Fibroblast of lung (primary cell): Measurements from ENCODE around the gene LDHD. TPM values are rescaled to one million over a fixed set of nuclear protein-coding genes. Genes with fewer than 3 reads are reported as not detected.

Experiments
- DNase-seq, 2 donors: peaks; one replicate each; pipeline versions ENCODE4 v3.0.0 to v3.0.0-alpha.2; 2010; ENCODE audit warnings: low read depth in 2 of 2
- H2AFZ ChIP-seq: 2 replicates; pipeline ENCODE4 v1.5.1; 2012; ENCODE audit warnings: low read length, control low read depth, inconsistent platforms
- H3K27ac ChIP-seq: 2 replicates; pipeline ENCODE4 v1.5.1; 2011; ENCODE audit warnings: low read length, control low read depth; ENCODE audit not compliant: insufficient read depth
- H3K27me3 ChIP-seq: 2 replicates; pipeline ENCODE4 v1.5.1; 2011; ENCODE audit warnings: mild to moderate bottlenecking, low read length; ENCODE audit not compliant: control insufficient read depth, insufficient read depth
- H3K36me3 ChIP-seq: 2 replicates; pipeline ENCODE4 v1.5.1; 2011; ENCODE audit warnings: low read length; ENCODE audit not compliant: control insufficient read depth, insufficient read depth
- H3K4me1 ChIP-seq: 2 replicates; pipeline ENCODE4 v1.5.1; 2011; ENCODE audit warnings: low read length; ENCODE audit not compliant: control insufficient read depth, insufficient read depth; ENCODE audit errors: extremely low read depth
- H3K4me2 ChIP-seq: 2 replicates; pipeline ENCODE4 v1.5.1; 2011; ENCODE audit warnings: low read length, control low read depth; ENCODE audit not compliant: insufficient read depth; ENCODE audit errors: extremely low read depth
- H3K4me3 ChIP-seq, 4 experiments: fragments of 200-600 bp in 1 of 4; sonication (generic) in 1 of 4; replicated peaks in 1 of 4; 2 replicates each; pipeline ENCODE4 v1.5.1; 2011 to 2016; ENCODE audit warnings: low read length in 4 of 4, low read depth in 3 of 4, mild to moderate bottlenecking in 3 of 4, control low read depth in 2 of 4, inconsistent platforms in 1 of 4, mixed read lengths in 1 of 4; ENCODE audit not compliant: insufficient read depth in 1 of 4; ENCODE audit errors: control extremely low read depth in 1 of 4
- H3K79me2 ChIP-seq: 2 replicates; pipeline ENCODE4 v1.5.1; 2012; ENCODE audit warnings: mild to moderate bottlenecking, low read length, inconsistent platforms; ENCODE audit not compliant: control insufficient read depth, insufficient read depth
- H3K9ac ChIP-seq: 2 replicates; pipeline ENCODE4 v1.5.1; 2011; ENCODE audit warnings: mild to moderate bottlenecking, low read length, control low read depth; ENCODE audit not compliant: insufficient read depth
- H3K9me3 ChIP-seq: 2 replicates; pipeline ENCODE4 v1.5.1; 2012; ENCODE audit warnings: low read depth, low read length; ENCODE audit not compliant: control insufficient read depth, insufficient read depth
- H4K20me1 ChIP-seq: 2 replicates; pipeline ENCODE4 v1.5.1; 2011; ENCODE audit warnings: low read length; ENCODE audit not compliant: control insufficient read depth, insufficient read depth; ENCODE audit errors: extremely low read depth
- CTCF ChIP-seq, 2 donors: IDR thresholded peaks in 1 of 2; conservative IDR thresholded peaks in 1 of 2; 1 replicate in 1 of 2; 2 replicates in 1 of 2; pipeline ENCODE4 v1.5.1; 2011 to 2012; ENCODE audit warnings: low read length in 2 of 2, control low read depth in 1 of 2, inconsistent platforms in 1 of 2, low read depth in 1 of 2, mild to moderate bottlenecking in 1 of 2
- EZH2 ChIP-seq: IDR thresholded peaks from 2 replicates; pipeline ENCODE4 v1.5.1; 2012; ENCODE audit warnings: low read length, control low read depth, mild to moderate bottlenecking; ENCODE audit errors: missing control alignments
- polyA plus RNA-seq, 2 donors: library from polyadenylated mRNA; depleted of rRNA in 1 of 2; stranded (reverse) in 1 of 2; unstranded in 1 of 2; fragments of >200 nt; gene quantifications; 2 replicates each; pipeline ENCODE4 v1.2.1, GENCODE V29; 2011 to 2012; ENCODE audit warnings: missing spikeins in 1 of 2
- total RNA-seq: library from RNA; depleted of rRNA; stranded (reverse); fragments of >200 nt; gene quantifications from 2 replicates; pipeline ENCODE4 v1.2.1, GENCODE V29; 2014

LDHD gene
- total and polyA plus RNA-seq, 2 donors (not counting 1 experiment from before 2014, with no cell fraction given) = 0.52 to 4.5 TPM

GRCh38 chr16:75078886-75079285 lies 37.7 kb downstream of the LDHD start:
- Histone ChIP-seq H3K4me1 (peaks cover 2% of the 10 kb centered on the region), H3K27ac (no peak overlapping the region), H3K9ac (no peak overlapping the region), H3K9me3 (no peaks in the 10 kb centered on the region), H3K36me3 (no peaks in the 10 kb centered on the region), H3K4me2 (no peak overlapping the region), H3K4me3 (no peak overlapping the region), H4K20me1 (no peaks in the 10 kb centered on the region), H3K79me2 (peaks cover 9% of the 10 kb centered on the region), H3K27me3 (no peaks in the 10 kb centered on the region), H2AFZ (no peak overlapping the region)
- no peak for TF ChIP-seq CTCF (conservative IDR thresholded peaks at IDR 0.05 in 1 of 2, IDR thresholded peaks at IDR 0.05 in 1 of 2; ENCODE audit: low read depth in 1 of 2, low read length in 2 of 2)
- no peak for TF ChIP-seq EZH2
- DNase-seq = peak in 1 of 2 donors; percentile 46

GRCh38 chr16:75075688-75076268 lies 40.8 kb downstream of the LDHD start:
- Histone ChIP-seq H3K4me1 (peaks cover 2% of the 10 kb centered on the region), H3K4me3 (no peak overlapping the region), H3K9ac (no peak overlapping the region), H4K20me1 (no peaks in the 10 kb centered on the region), H3K4me2 (no peak overlapping the region), H3K27ac (no peak overlapping the region), H3K9me3 (no peaks in the 10 kb centered on the region), H3K79me2 (peaks cover 10% of the 10 kb centered on the region), H2AFZ (no peak overlapping the region), H3K36me3 (no peaks in the 10 kb centered on the region), H3K27me3 (no peaks in the 10 kb centered on the region)
- no peak for TF ChIP-seq CTCF (conservative IDR thresholded peaks at IDR 0.05 in 1 of 2, IDR thresholded peaks at IDR 0.05 in 1 of 2; ENCODE audit: low read depth in 1 of 2, low read length in 2 of 2)
- no peak for TF ChIP-seq EZH2
- DNase-seq = no peak

GRCh38 chr16:75074920-75075687 lies 41.5 kb downstream of the LDHD start:
- Histone ChIP-seq H3K79me2 (peaks cover 10% of the 10 kb centered on the region), H3K27ac (no peak overlapping the region), H3K36me3 (no peaks in the 10 kb centered on the region), H3K9me3 (no peaks in the 10 kb centered on the region), H4K20me1 (no peaks in the 10 kb centered on the region), H3K9ac (no peak overlapping the region), H3K27me3 (no peaks in the 10 kb centered on the region), H3K4me1 (peaks cover 1% of the 10 kb centered on the region), H3K4me2 (no peak overlapping the region), H2AFZ (no peak overlapping the region), H3K4me3 (no peak overlapping the region)
- DNase-seq = no peak
- TF ChIP-seq CTCF (conservative IDR thresholded peaks at IDR 0.05 in 1 of 2, IDR thresholded peaks at IDR 0.05 in 1 of 2; ENCODE audit: low read depth in 1 of 2, low read length in 2 of 2) = no peak
- no peak for TF ChIP-seq EZH2
